H1 (cell line): ENCODE results near the gene NUPR1. TPM values are rescaled to one million over a fixed set of nuclear protein-coding genes. Genes with fewer than 3 reads are reported as not detected.

Experiments used
- polyA plus RNA-seq, 7 experiments: library from polyadenylated mRNA; depleted of rRNA in 3 of 7; stranded (reverse) in 5 of 7; unstranded in 2 of 7; fragments of >200 nt in 5 of 7; fragments of 200-250 nt in 2 of 7; gene quantifications; 1 replicate in 5 of 7; 2 replicates in 1 of 7; 4 replicates in 1 of 7; pipeline versions ENCODE4 v1.2.1 to v1.2.3, GENCODE V29; 2011 to 2013; ENCODE audit warnings: missing spikeins in 2 of 7, mixed read lengths in 2 of 7
- total RNA-seq: library from RNA; stranded (reverse); fragmentation: NEBNext Ultra II Directional; extraction: Animal tissue kit (Norgen Biotek cat#: 25700); gene quantifications from 2 replicates; pipeline ENCODE4 v1.2.1, GENCODE V29; 2021

Gene NUPR1
- total and polyA plus RNA-seq, 2 of the 8 experiments (the other 6 are each of a cell fraction or from before 2014, with no cell fraction given): 0.17 to 0.20 TPM

Other genes with a start within 250 kb of the NUPR1 start
- gene SBK1, start 246.4 kb downstream of the NUPR1 start, total RNA-seq: 73.9 and 77.4 TPM in 2 replicates
- gene SBK1, start 246.4 kb downstream of the NUPR1 start, polyA plus RNA-seq (2011; rRNA removed): 18.2 and 34.8 TPM in 2 replicates
- gene NPIPB6, start 175.5 kb downstream of the NUPR1 start, total RNA-seq: 1.9 TPM in 2 replicates
- 0.69 and 0.83 TPM in 2 replicates for gene NPIPB6, start 175.5 kb downstream of the NUPR1 start, polyA plus RNA-seq (2011; rRNA removed)
- gene EIF3CL, start 135.1 kb downstream of the NUPR1 start, total RNA-seq: not detected in 2 replicates
- 208 and 210 TPM in 2 replicates for gene EIF3CL, start 135.1 kb downstream of the NUPR1 start, polyA plus RNA-seq (2011; rRNA removed)
- not detected in 2 replicates for gene NPIPB7, start 66.6 kb downstream of the NUPR1 start, total RNA-seq
- 0.51 and 0.58 TPM in 2 replicates for gene NPIPB7, start 66.6 kb downstream of the NUPR1 start, polyA plus RNA-seq (2011; rRNA removed)
- 22.9 and 24.3 TPM in 2 replicates for gene CLN3, start 46.9 kb downstream of the NUPR1 start, total RNA-seq
- gene CLN3, start 46.9 kb downstream of the NUPR1 start, polyA plus RNA-seq (2011; rRNA removed): 44.3 and 44.5 TPM in 2 replicates
- not detected in 2 replicates for gene APOBR, start 44.3 kb downstream of the NUPR1 start, total RNA-seq
- not detected in 2 replicates for gene APOBR, start 44.3 kb downstream of the NUPR1 start, polyA plus RNA-seq (2011; rRNA removed)
- not detected in 2 replicates for gene IL27, start 32.1 kb downstream of the NUPR1 start, total RNA-seq
- gene IL27, start 32.1 kb downstream of the NUPR1 start, polyA plus RNA-seq (2011; rRNA removed): not detected in 2 replicates
- gene SGF29, start 14.9 kb upstream of the NUPR1 start, total RNA-seq: 22.7 and 23.2 TPM in 2 replicates
- 3.1 and 5.8 TPM in 2 replicates for gene SGF29, start 14.9 kb upstream of the NUPR1 start, polyA plus RNA-seq (2011; rRNA removed)
- gene SULT1A2, start 58.1 kb upstream of the NUPR1 start, total RNA-seq: 0.23 and 0.35 TPM in 2 replicates
- 0.29 and 0.44 TPM in 2 replicates for gene SULT1A2, start 58.1 kb upstream of the NUPR1 start, polyA plus RNA-seq (2011; rRNA removed)
- 3.4 and 4.0 TPM in 2 replicates for gene SULT1A1, start 71.1 kb upstream of the NUPR1 start, total RNA-seq
- gene SULT1A1, start 71.1 kb upstream of the NUPR1 start, polyA plus RNA-seq (2011; rRNA removed): 2.0 and 2.1 TPM in 2 replicates
- gene NPIPB8, start 99.1 kb upstream of the NUPR1 start, total RNA-seq: not detected in 2 replicates
- gene NPIPB8, start 99.1 kb upstream of the NUPR1 start, polyA plus RNA-seq (2011; rRNA removed): 0.05 and 0.09 TPM in 2 replicates
- 1,250 and 1,276 TPM in 2 replicates for gene EIF3C, start 172.5 kb upstream of the NUPR1 start, total RNA-seq
- 672 and 1,053 TPM in 2 replicates for gene EIF3C, start 172.5 kb upstream of the NUPR1 start, polyA plus RNA-seq (2011; rRNA removed)
- gene NPIPB9, start 212.8 kb upstream of the NUPR1 start, total RNA-seq: 0.96 and 2.4 TPM in 2 replicates
- 0.41 and 0.42 TPM in 2 replicates for gene NPIPB9, start 212.8 kb upstream of the NUPR1 start, polyA plus RNA-seq (2011; rRNA removed)